ENCODE measurements around the gene DSP. TPM values are rescaled to one million over a fixed set of nuclear protein-coding genes. Genes with fewer than 3 reads are reported as not detected.

The DSP gene
- total RNA-seq, 1 experiment from 2014 or later = 76.1 TPM

DNA sequence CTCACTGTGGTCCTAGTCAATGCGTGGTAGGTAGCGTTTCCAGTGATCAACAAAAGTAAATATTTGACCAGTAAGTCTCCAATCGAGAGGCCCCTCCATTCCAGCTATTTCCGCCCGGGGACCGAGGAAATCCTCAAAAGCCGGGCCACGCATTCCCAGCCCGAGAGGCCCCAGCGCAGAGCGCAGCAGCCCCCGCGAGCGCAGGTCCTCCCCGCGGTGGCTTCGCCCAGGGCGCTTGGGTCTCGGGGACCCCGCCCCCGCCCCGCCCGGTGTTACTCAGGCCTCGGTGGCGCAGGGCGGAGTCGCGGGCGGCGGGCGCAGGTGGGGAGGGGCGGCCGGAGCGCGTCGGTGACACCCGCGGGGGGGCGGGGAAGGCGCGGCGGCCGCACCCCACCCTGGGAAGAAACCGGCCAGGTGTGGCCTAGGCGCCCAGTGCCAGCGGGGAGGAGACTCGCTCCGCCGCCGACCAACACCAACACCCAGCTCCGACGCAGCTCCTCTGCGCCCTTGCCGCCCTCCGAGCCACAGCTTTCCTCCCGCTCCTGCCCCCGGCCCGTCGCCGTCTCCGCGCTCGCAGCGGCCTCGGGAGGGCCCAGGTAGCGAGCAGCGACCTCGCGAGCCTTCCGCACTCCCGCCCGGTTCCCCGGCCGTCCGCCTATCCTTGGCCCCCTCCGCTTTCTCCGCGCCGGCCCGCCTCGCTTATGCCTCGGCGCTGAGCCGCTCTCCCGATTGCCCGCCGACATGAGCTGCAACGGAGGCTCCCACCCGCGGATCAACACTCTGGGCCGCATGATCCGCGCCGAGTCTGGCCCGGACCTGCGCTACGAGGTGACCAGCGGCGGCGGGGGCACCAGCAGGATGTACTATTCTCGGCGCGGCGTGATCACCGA lies at the start of gene DSP (continued):
- TF ChIP-seq, protein P1, sequence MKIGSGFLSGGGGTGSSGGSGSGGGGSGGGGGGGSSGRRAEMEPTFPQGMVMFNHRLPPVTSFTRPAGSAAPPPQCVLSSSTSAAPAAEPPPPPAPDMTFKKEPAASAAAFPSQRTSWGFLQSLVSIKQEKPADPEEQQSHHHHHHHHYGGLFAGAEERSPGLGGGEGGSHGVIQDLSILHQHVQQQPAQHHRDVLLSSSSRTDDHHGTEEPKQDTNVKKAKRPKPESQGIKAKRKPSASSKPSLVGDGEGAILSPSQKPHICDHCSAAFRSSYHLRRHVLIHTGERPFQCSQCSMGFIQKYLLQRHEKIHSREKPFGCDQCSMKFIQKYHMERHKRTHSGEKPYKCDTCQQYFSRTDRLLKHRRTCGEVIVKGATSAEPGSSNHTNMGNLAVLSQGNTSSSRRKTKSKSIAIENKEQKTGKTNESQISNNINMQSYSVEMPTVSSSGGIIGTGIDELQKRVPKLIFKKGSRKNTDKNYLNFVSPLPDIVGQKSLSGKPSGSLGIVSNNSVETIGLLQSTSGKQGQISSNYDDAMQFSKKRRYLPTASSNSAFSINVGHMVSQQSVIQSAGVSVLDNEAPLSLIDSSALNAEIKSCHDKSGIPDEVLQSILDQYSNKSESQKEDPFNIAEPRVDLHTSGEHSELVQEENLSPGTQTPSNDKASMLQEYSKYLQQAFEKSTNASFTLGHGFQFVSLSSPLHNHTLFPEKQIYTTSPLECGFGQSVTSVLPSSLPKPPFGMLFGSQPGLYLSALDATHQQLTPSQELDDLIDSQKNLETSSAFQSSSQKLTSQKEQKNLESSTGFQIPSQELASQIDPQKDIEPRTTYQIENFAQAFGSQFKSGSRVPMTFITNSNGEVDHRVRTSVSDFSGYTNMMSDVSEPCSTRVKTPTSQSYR (CRISPR knock-in tag; IDR thresholded peaks at IDR 0.05) = no peak

DNA sequence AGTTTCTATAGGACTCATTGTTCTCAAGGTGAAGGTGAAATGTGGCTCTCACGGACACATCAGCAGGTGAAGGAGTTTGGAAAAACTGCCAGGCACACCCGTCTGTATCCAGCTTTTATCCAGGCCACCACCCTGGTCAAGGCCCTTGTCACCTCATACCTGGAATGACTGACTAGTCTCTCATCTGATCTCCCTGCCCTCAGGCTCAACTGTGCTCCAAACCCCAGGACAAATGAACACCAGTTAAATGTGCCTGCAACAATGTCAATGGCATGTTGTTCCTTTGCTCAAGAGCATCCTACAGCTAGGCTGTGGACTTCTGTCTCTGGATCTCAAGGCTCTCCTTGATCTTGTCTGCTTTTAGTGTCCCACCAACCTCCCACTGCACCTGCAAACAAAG lies 47.6 kb upstream of the DSP start:
- H3K36me3 Mint-ChIP-seq = no peaks in the 10 kb centered on the region
- CTCF ChIA-PET = no interaction called here
- no peaks in the 10 kb centered on the region; the same call in 1 of the 2 replicates for H3K4me1 Mint-ChIP-seq
- no peak overlapping the region for H3K4me3 Mint-ChIP-seq
- DNase-seq (ENCODE audit: low spot score) (no peak), ATAC-seq (no peak)
- TF ChIP-seq, protein P2, sequence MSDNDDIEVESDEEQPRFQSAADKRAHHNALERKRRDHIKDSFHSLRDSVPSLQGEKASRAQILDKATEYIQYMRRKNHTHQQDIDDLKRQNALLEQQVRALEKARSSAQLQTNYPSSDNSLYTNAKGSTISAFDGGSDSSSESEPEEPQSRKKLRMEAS (CRISPR knock-in tag; IDR thresholded peaks at IDR 0.05) = no peak
- TF ChIP-seq ETV6 (CRISPR knock-in tag; IDR thresholded peaks at IDR 0.05) (no peak), ZNF219 (CRISPR knock-in tag; IDR thresholded peaks at IDR 0.05; ENCODE audit: borderline replicate concordance) (no peak), ZNF317 (CRISPR knock-in tag; IDR thresholded peaks at IDR 0.05; ENCODE audit: borderline replicate concordance, low read depth) (no peak), ZNF425 (CRISPR knock-in tag; conservative IDR thresholded peaks at IDR 0.05) (no peak), MYBL2 (CRISPR knock-in tag; IDR thresholded peaks at IDR 0.05) (no peak), E2F5 (CRISPR knock-in tag; IDR thresholded peaks at IDR 0.05) (no peak), ZNF138 (CRISPR knock-in tag; conservative IDR thresholded peaks at IDR 0.05) (no peak), USF2 (CRISPR knock-in tag; IDR thresholded peaks at IDR 0.05) (no peak)
- TF ChIP-seq, protein P3, sequence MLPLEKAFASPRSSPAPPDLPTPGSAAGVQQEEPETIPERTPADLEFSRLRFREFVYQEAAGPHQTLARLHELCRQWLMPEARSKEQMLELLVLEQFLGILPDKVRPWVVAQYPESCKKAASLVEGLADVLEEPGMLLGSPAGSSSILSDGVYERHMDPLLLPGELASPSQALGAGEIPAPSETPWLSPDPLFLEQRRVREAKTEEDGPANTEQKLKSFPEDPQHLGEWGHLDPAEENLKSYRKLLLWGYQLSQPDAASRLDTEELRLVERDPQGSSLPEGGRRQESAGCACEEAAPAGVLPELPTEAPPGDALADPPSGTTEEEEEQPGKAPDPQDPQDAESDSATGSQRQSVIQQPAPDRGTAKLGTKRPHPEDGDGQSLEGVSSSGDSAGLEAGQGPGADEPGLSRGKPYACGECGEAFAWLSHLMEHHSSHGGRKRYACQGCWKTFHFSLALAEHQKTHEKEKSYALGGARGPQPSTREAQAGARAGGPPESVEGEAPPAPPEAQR (CRISPR knock-in tag; IDR thresholded peaks at IDR 0.05) = no peak
- H3K27me3 Mint-ChIP-seq (ENCODE audit: low read depth) = no peaks in the 10 kb centered on the region; the same call in 1 of the 2 replicates
- POLR2A ChIA-PET = no interaction called here
- H3K9me3 Mint-ChIP-seq = peaks cover 8% of the 10 kb centered on the region; the same call in 1 of the 2 replicates
- no peak overlapping the region for H3K27ac Mint-ChIP-seq

- no peak for ATAC-seq
- DNase-seq (ENCODE audit: low spot score) = no peak
- CTCF ChIA-PET = no interaction called here
- no peaks in the 10 kb centered on the region; the same call in 1 of the 2 replicates for H3K27me3 Mint-ChIP-seq (ENCODE audit: low read depth)
- H3K4me3 Mint-ChIP-seq = no peak overlapping the region
- peaks cover 8% of the 10 kb centered on the region; the same call in 1 of the 2 replicates for H3K9me3 Mint-ChIP-seq
- POLR2A ChIA-PET = no interaction called here
- no peaks in the 10 kb centered on the region; the same call in 1 of the 2 replicates for H3K4me1 Mint-ChIP-seq
- no peak overlapping the region for H3K27ac Mint-ChIP-seq
- H3K36me3 Mint-ChIP-seq = no peaks in the 10 kb centered on the region
- TF ChIP-seq, protein P4, sequence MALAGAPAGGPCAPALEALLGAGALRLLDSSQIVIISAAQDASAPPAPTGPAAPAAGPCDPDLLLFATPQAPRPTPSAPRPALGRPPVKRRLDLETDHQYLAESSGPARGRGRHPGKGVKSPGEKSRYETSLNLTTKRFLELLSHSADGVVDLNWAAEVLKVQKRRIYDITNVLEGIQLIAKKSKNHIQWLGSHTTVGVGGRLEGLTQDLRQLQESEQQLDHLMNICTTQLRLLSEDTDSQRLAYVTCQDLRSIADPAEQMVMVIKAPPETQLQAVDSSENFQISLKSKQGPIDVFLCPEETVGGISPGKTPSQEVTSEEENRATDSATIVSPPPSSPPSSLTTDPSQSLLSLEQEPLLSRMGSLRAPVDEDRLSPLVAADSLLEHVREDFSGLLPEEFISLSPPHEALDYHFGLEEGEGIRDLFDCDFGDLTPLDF (CRISPR knock-in tag; IDR thresholded peaks at IDR 0.05) = no peak
- TF ChIP-seq JAZF1 (CRISPR knock-in tag; IDR thresholded peaks at IDR 0.05) (no peak), SMAD4 (CRISPR knock-in tag; IDR thresholded peaks at IDR 0.05) (no peak), GTF2I (CRISPR knock-in tag; conservative IDR thresholded peaks at IDR 0.05) (no peak), E2F5 (CRISPR knock-in tag; IDR thresholded peaks at IDR 0.05) (no peak), SOX15 (CRISPR knock-in tag; IDR thresholded peaks at IDR 0.05) (no peak), NFE2L1 (CRISPR knock-in tag; IDR thresholded peaks at IDR 0.05) (no peak), TEAD4 (CRISPR knock-in tag; IDR thresholded peaks at IDR 0.05) (no peak), FOXK1 (CRISPR knock-in tag; IDR thresholded peaks at IDR 0.05) (no peak), FOXP1 (CRISPR knock-in tag; IDR thresholded peaks at IDR 0.05; ENCODE audit: borderline replicate concordance) (no peak), RORB (CRISPR knock-in tag; IDR thresholded peaks at IDR 0.05) (no peak), NFATC4 (CRISPR knock-in tag; IDR thresholded peaks at IDR 0.05) (no peak), GRHL2 (CRISPR knock-in tag; IDR thresholded peaks at IDR 0.05; ENCODE audit: insufficient replicate concordance, severe bottlenecking) (no peak)
Measured at GRCh38 chr6:7494638-7495037, 46.8 kb upstream of the DSP start.
